Endothelial cell (in vitro differentiated cells): ENCODE data around the gene FARP1. TPM values are rescaled to one million over a fixed set of nuclear protein-coding genes. Genes with fewer than 3 reads are reported as not detected.

Source experiments
- DNase-seq: peaks from one replicate; pipeline ENCODE4 v3.0.0; 2021; ENCODE audit warnings: low spot score
- H3K27ac Mint-ChIP-seq: one replicate; pipeline ENCODE4 v1.8.0; 2021; ENCODE audit warnings: mixed read lengths, inconsistent platforms; ENCODE audit not compliant: unreplicated experiment
- H3K27me3 Mint-ChIP-seq: one replicate; pipeline ENCODE4 v1.8.0; 2021; ENCODE audit warnings: mild to moderate bottlenecking, moderate library complexity, mixed read lengths, inconsistent platforms; ENCODE audit not compliant: unreplicated experiment
- H3K36me3 Mint-ChIP-seq: one replicate; pipeline ENCODE4 v1.8.0; 2021; ENCODE audit warnings: mild to moderate bottlenecking, low read depth, mixed read lengths, inconsistent platforms; ENCODE audit not compliant: unreplicated experiment
- H3K4me1 Mint-ChIP-seq: one replicate; pipeline ENCODE4 v1.8.0; 2021; ENCODE audit warnings: mild to moderate bottlenecking, mixed read lengths, inconsistent platforms; ENCODE audit not compliant: unreplicated experiment
- H3K4me3 Mint-ChIP-seq: one replicate; pipeline ENCODE4 v1.8.0; 2021; ENCODE audit warnings: mild to moderate bottlenecking, mixed read lengths, inconsistent platforms; ENCODE audit not compliant: unreplicated experiment
- H3K9me3 Mint-ChIP-seq: one replicate; pipeline ENCODE4 v1.8.0; 2021; ENCODE audit warnings: mixed read lengths, inconsistent platforms; ENCODE audit not compliant: unreplicated experiment
- total RNA-seq: library from RNA; stranded (reverse); fragmentation: NEBNext Ultra II Directional; extraction: Animal tissue kit (Norgen Biotek cat#: 25700); gene quantifications from one replicate; pipeline ENCODE4 v1.2.1, GENCODE V29; 2021; ENCODE audit not compliant: unreplicated experiment
- TF ChIP-seq, protein P1 (sequence below): fragments of 200-600 bp; sonication (generic); IDR thresholded peaks from one replicate; pipeline ENCODE4 v1.5.0; 2021; ENCODE audit warnings: antibody characterized with exemption; ENCODE audit not compliant: unreplicated experiment

FARP1 gene
- total RNA-seq, 1 donor from 2014 or later, result 167 TPM

DNA sequence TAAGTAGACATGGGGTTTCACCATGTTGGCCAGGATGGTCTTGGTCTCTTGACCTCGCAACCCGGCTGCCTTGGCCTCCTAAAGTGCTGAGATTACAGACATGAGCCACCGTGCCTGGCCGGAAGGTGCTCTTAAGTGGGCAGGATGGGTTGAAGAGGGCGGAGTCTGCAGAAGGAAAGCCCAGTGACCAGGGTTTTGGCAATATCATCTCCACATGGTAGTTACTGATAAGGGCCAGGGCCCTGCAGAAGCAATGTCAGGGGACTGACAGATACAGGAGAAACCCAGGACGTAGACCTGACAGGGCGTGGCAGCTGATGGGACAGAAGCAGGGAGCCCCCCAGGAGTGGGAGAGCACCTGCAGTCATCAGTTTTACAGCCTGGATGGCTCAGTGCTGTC is 79.9 kb downstream of the FARP1 start:
- no peaks in the 10 kb centered on the region for H3K9me3 Mint-ChIP-seq

DNA sequence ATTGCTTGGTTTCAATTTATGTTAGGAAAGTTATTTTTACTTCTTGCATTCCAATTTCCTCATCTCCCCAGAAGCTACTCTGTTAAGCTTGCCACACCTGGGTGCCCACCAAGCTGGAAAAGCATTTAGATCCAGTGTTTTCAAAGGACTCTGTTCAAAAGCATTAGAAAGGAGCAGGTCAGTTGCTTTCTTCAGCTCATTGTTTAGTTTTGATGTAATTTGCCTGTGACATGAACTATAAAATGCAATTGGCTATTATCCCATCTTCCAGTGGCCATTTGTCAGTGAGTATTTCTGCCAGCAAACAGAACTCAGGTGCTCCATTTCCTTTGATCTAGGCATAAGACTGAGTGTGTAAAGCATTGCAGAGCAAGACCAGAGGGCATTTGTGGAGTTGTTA is 80.8 kb downstream of the FARP1 start:
- Mint-ChIP-seq H3K27me3 (peaks cover 4% of the 10 kb centered on the region), H3K27ac (no peak overlapping the region), H3K4me3 (no peak overlapping the region)

More for the DNA sequence above, 79.9 kb downstream of the FARP1 start:
- TF ChIP-seq, protein P1, sequence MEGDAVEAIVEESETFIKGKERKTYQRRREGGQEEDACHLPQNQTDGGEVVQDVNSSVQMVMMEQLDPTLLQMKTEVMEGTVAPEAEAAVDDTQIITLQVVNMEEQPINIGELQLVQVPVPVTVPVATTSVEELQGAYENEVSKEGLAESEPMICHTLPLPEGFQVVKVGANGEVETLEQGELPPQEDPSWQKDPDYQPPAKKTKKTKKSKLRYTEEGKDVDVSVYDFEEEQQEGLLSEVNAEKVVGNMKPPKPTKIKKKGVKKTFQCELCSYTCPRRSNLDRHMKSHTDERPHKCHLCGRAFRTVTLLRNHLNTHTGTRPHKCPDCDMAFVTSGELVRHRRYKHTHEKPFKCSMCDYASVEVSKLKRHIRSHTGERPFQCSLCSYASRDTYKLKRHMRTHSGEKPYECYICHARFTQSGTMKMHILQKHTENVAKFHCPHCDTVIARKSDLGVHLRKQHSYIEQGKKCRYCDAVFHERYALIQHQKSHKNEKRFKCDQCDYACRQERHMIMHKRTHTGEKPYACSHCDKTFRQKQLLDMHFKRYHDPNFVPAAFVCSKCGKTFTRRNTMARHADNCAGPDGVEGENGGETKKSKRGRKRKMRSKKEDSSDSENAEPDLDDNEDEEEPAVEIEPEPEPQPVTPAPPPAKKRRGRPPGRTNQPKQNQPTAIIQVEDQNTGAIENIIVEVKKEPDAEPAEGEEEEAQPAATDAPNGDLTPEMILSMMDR, result no peak
- no peak overlapping the region for H3K27ac Mint-ChIP-seq
- DNase-seq, result no peak
- H3K36me3 Mint-ChIP-seq, result peaks cover 30% of the 10 kb centered on the region
- peaks cover 15% of the 10 kb centered on the region for H3K4me1 Mint-ChIP-seq
- H3K4me3 Mint-ChIP-seq, result no peak overlapping the region
- H3K27me3 Mint-ChIP-seq, result peaks cover 4% of the 10 kb centered on the region

DNA sequence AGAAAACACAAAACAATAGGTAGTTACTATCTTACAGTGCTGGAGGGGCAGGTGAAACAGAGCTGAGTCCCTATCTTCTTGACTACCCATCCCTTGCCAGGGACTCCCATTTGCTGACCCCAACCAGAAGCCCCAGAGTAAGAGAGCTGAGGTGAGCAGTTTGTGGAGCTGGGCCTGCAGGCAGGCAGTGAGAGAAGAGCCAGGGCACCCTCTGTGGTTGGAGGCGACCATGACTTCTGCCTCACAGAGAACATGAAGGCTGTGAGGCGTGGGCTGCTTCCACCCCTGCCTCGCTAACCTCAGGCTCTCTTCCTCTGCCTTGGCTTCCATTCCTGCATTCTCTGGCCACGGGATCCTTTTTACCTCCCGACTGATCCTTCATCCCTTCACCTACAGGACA is 81.7 kb downstream of the FARP1 start:
- Mint-ChIP-seq H3K4me1 (peaks cover 15% of the 10 kb centered on the region), H3K4me3 (no peak overlapping the region), H3K27me3 (peaks cover 4% of the 10 kb centered on the region), H3K9me3 (no peaks in the 10 kb centered on the region), H3K36me3 (peaks cover 31% of the 10 kb centered on the region), H3K27ac (no peak overlapping the region)
- TF ChIP-seq, protein P1, result no peak
- no peak for DNase-seq

More for the DNA sequence above, 80.8 kb downstream of the FARP1 start:
- no peaks in the 10 kb centered on the region for H3K9me3 Mint-ChIP-seq
- no peak for DNase-seq
- TF ChIP-seq, protein P1, result no peak
- H3K36me3 Mint-ChIP-seq, result peaks cover 31% of the 10 kb centered on the region
- H3K4me1 Mint-ChIP-seq, result peaks cover 15% of the 10 kb centered on the region

DNA sequence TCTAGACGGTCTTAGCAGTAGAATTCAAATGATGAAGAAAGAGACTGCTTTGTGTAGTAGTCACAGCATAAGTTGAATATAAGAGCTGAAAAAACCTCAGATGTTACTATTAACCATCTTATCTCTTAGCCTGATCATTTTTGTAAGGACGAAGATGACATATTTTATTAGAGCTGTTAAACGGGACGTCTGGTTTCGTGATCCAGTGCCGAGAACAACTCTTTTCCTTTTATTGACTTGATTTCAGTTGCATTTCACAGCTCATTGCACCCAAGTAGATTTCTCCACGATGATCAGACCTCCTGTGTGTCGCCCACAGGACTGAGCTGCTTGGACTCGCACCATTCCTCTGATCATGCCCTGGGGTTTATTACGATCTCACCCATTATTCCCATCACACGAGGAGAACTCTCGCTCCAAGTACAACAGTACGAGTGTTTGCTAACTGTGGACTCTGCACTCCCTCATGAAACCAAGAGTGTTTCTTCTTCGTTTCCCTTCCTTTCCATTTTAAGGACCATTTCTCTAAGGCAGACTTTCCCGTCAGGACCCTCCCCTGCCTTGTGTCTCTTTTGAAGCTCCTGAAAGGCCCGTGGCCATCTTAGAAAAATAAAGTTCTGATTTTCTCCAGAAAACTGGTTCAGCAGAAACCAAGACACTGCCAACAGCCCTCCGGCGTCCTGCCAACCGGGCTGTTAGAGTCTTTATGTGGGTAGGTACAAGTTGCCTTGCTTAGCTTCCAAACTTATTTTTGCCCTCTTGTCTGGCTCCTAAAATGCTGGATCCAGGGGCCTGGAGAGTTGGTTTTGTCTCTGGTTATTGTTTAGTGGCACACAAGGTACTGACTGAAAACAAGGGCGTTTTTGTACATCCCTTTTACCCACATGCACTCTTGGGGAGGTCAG is 82.4 kb downstream of the FARP1 start:
- Mint-ChIP-seq H3K36me3 (peaks cover 31% of the 10 kb centered on the region), H3K4me1 (peaks cover 15% of the 10 kb centered on the region), H3K4me3 (peak overlapping the region; percentile 27), H3K27me3 (peaks cover 2% of the 10 kb centered on the region), H3K9me3 (no peaks in the 10 kb centered on the region), H3K27ac (no peak overlapping the region)
- DNase-seq, result no peak
- TF ChIP-seq, protein P1, result no peak

DNA sequence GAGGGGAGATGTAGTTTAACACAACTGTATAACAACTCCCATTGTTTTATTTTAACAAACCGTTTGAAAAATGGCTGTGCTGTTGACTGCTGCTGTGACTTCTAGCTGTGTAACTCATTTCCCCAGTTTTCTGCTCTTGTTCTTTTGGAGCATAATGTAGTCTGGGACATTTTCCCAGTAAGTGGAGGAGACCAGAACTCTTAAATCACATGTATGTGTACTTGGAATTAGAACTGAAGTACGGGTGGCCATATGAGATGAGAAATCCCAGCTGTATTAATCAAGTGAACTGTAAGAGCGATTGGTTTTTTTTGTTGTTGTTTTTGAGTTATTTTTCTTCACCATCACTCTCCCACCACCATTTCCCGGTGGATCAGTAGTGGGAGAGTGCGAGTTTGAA is 83.6 kb downstream of the FARP1 start:
- Mint-ChIP-seq H3K27ac (no peak overlapping the region), H3K36me3 (peaks cover 39% of the 10 kb centered on the region), H3K9me3 (no peaks in the 10 kb centered on the region), H3K4me3 (no peak overlapping the region), H3K4me1 (peaks cover 7% of the 10 kb centered on the region), H3K27me3 (peaks cover 2% of the 10 kb centered on the region)
- TF ChIP-seq, protein P1, result no peak
- no peak for DNase-seq
